ENCODE results near the gene CHD6.

DNA sequence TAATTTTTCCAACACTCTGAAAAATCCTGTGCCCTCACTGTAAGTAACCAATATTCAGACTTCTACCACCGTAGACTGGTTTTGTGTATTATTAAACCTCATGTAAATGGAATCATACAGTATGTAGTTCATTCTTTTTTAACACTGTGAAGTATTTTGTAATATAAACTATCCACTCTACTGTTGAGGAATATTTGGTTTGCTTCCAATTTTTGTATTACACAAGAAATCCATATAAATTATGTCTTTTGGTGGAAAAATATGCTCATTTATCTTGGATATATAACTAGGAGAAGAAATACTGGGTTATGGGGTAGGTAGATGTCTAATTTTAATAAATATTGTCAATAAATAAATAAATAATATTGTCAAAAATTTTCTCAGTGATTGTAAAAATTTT, 116.8 kb downstream of the CHD6 start:
- TF ChIP-seq, protein P1, sequence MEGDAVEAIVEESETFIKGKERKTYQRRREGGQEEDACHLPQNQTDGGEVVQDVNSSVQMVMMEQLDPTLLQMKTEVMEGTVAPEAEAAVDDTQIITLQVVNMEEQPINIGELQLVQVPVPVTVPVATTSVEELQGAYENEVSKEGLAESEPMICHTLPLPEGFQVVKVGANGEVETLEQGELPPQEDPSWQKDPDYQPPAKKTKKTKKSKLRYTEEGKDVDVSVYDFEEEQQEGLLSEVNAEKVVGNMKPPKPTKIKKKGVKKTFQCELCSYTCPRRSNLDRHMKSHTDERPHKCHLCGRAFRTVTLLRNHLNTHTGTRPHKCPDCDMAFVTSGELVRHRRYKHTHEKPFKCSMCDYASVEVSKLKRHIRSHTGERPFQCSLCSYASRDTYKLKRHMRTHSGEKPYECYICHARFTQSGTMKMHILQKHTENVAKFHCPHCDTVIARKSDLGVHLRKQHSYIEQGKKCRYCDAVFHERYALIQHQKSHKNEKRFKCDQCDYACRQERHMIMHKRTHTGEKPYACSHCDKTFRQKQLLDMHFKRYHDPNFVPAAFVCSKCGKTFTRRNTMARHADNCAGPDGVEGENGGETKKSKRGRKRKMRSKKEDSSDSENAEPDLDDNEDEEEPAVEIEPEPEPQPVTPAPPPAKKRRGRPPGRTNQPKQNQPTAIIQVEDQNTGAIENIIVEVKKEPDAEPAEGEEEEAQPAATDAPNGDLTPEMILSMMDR (IDR thresholded peaks at IDR 0.05): no peak
- TF ChIP-seq POLR2A (IDR thresholded peaks at IDR 0.05): no peak

Data from uterus (tissue), 2 donors.